Mesangial cell (primary cell): ENCODE results near the gene FAM174A. TPM values are rescaled to one million over a fixed set of nuclear protein-coding genes. Genes with fewer than 3 reads are reported as not detected.

ENCODE experiments used
- total RNA-seq: library from RNA; depleted of rRNA; stranded (reverse); fragments of >200 nt; gene quantifications from 2 replicates; pipeline ENCODE4 v1.2.3, GENCODE V29; 2015

Gene FAM174A
- total RNA-seq = 16.8 and 49.1 TPM in 2 replicates

GRCh38 chr5:100535060-100536005 lies at the start of gene FAM174A:
FAM174A (plus strand) TSS chr5:100535374; CDS start chr5:100535531, 157 bp downstream.

